Adrenal gland (tissue), 5 donors: ENCODE data around the gene ARHGEF4.

ENCODE experiments used
- POLR2A ChIP-seq, 2 donors: fragments of 450-650 bp; IDR thresholded peaks; one replicate each; pipeline ENCODE4 v1.6.1; 2017; ENCODE audit warnings: antibody characterized with exemption in 2 of 2, mild to moderate bottlenecking in 2 of 2, moderate library complexity in 1 of 2
- TF ChIP-seq, protein P1 (sequence below), 6 experiments: fragments of 450-650 bp in 4 of 6; fragments of 200-600 bp in 2 of 6; sonication (generic) in 1 of 6; IDR thresholded peaks; 1 replicate in 5 of 6; 2 replicates in 1 of 6; pipeline versions ENCODE4 v1.5.1 to v1.8.0; 2016 to 2021; ENCODE audit warnings: antibody characterized with exemption in 6 of 6, mild to moderate bottlenecking in 2 of 6, moderate library complexity in 1 of 6
- donor health status: DM: no; HTN: no; CAD: no.

DNA sequence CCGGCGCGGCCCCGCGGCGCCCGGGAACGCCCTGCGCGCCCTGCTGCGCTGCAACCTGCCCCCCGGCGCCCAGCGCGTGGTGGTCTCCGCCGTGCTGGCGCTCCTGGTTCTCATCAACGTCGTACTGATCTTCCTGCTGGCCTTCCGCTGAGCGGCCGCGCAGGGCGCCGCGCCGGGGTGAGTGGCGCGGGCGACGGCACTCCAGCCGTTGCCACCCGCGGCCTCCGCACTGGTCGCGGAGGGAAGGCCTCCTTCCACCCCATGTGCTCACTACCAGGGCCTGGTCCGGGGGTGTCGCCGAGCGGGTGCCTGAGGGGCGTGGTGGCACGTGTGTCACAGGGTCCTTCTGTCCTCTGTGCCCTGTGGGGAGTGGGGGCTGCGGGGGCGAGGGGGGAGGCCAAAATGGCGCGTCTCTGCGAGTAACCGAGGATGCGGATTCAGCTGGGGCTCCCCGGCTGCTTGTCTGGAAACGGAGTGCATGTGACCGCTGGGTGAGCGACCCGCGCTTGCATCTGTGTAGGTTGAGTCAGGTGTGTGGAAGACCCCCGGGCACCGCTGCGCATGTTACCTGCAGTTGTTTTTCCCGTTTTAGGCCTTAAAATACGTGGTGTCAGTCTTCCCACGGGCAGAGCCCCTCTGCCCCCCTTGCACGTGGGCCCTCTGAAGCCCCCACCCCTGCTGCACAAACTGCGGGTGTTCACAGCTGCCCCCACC, 198.6 kb downstream of the ARHGEF4 start:
- TF ChIP-seq POLR2A (IDR thresholded peaks at IDR 0.05), result no peak
- TF ChIP-seq, protein P1, sequence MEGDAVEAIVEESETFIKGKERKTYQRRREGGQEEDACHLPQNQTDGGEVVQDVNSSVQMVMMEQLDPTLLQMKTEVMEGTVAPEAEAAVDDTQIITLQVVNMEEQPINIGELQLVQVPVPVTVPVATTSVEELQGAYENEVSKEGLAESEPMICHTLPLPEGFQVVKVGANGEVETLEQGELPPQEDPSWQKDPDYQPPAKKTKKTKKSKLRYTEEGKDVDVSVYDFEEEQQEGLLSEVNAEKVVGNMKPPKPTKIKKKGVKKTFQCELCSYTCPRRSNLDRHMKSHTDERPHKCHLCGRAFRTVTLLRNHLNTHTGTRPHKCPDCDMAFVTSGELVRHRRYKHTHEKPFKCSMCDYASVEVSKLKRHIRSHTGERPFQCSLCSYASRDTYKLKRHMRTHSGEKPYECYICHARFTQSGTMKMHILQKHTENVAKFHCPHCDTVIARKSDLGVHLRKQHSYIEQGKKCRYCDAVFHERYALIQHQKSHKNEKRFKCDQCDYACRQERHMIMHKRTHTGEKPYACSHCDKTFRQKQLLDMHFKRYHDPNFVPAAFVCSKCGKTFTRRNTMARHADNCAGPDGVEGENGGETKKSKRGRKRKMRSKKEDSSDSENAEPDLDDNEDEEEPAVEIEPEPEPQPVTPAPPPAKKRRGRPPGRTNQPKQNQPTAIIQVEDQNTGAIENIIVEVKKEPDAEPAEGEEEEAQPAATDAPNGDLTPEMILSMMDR (IDR thresholded peaks at IDR 0.05), result no peak
